SKM-1 treated with dmso at 0.1 percent for 144 hours (cell line): ENCODE data around the gene IFITM1.
A peak's percentile ranks its signal among the peaks of the same experiment; 100 is the strongest.

ENCODE experiments used
- DNase-seq: peaks from one replicate; lab custom pipeline; 2025; ENCODE audit not compliant: unreplicated experiment; lab: John Stamatoyannopoulos, UW

IFITM1 gene

GRCh38 chr11:293852-294661 is 19.8 kb upstream of the IFITM1 start:
- DNase-seq: no peak

DNA sequence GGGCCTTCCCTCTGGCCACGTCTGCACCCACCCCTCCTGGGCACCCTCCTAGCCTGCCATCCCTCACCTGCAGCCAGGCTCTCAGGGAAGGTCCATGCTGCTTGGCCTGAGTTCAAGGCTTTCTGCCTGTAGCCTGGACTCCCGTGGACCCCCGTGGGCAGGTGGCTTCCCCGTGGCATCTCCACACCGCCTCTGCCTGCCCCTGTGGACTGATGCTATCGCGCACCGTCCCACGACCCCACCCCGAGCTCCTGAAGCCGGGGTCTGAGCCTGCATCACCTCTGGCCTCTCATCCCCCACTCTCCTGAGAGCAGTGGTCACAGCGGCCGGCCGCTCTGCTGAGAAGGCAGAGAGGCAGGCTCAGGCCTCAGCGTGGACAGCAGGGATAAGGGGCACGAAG is 19.1 kb upstream of the IFITM1 start:
- DNase-seq: no peak

DNA sequence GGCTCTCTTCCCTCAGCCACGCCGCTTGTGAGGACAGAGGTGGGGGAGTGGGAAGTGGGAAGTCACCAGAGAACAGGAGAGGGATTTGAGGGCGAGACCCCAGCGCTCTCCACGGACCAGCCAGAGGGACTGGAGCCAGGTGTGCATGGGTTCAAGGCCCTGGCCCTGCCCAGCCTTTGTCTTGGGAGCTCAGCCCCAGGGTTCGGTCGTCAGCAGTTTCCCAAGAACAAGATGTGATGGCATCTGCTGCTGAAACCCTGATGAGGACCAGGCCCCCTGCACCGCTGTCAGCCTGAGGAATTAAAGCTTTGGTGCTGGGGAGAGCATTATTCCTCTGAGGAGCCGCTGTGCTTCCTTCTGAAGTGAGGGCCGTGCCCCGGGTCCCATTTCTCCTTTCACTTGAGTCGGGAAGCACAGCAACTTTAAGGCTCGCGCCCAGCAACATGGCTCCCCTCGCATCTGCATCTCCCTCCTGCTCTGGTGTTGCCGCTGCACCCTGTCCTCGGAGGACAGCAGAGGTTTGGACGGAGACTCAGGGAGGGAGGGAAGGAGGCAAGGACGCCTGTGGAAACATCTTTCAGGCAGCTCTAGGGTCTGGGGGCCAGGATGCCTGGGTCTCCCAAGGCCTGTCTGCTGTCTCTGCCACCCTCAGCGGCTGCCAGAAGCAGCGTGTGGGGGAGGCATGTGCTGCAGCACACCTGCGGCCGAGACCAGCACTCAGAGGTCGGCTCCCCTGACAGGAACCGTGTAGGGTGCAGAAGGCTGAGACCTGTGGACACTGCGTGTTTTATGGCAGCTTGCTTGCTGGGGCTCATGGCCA is 18.3 kb upstream of the IFITM1 start:
- DNase-seq: no peak

DNA sequence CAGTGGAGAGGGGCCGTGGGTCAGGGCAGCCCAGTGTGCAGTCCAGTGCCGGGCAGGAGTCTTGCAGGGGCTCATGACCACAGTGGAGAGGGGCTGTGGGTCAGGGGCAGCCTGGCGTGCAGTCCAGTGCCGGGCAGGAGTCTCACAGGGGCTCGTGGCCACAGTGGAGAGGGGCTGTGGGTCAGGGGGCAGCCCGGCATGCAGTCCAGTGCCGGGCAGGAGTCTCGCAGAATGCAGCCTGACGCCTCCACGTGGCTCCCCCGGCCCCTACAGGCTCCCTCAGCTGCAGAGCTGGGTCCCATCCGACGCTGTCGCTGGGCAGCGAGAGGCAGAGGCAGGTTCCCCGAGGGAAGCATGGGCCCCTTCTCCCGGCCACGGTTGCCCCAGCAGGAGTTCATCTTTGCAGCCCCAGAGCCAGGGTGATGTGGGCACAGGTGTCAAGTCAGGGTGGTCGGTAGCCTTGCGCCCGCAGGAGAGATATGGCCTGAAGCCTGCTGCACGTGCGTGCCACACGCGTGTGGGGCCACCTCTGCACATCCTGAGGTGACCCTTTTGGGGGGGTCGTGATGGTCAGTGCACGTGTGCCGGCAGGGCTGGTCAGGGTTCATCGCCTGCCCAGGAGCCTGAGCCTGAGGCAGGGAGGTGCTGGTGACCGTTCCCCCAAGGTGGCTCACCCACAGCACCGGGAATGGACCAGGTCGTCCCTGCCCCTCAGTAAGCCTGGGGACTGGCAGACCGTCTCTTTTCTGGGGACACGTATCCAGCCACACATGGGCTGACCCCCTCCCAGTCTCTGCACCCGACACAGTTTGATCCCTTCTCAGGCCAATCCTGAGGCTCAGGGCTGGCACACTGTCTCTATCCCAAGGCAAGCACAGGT is 17.4 kb upstream of the IFITM1 start:
- no peak for DNase-seq

GRCh38 chr11:297051-297585 is 16.7 kb upstream of the IFITM1 start:
- DNase-seq: no peak

DNA sequence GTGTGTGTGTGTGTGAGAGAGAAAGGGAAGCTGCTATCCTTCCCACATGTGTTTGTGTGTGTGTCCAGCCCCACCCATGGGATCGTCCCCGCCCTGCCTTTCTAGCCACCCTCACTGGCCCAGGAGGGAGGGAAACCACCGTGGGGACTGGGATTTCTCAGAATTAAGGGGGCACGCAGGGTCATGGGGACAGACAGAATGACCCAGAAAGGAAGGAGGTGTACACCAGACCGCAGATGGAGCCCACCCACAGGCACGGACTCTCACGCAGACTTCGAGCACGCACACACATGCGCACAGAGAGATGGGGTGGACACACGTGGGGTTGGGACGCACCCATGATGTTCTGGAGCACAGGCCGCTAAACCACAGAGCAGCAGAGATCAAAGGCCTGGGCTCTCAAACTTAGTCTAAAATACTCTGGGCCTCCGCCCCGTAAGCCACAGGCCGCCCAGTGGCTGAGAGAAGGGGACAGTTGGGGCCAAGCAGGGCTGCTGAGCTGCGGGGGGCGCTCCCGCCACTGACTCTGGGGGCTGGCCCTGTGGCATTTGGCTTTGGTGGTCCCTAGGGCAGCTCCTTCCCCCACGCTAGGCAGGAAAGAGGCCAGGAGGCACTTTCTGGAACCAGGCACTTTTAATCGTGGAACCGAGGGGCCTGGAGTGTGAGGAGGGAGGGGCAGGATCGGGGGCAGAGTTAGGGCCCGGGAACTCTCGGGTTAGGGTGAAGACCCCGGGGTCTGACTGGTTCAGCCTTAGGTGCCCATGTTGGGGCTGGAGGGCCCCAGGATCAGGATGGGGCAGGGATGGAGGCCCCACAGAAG is 16.0 kb upstream of the IFITM1 start:
- no peak for DNase-seq

GRCh38 chr11:298406-299065 is 15.3 kb upstream of the IFITM1 start:
- DNase-seq: no peak

- DNase-seq: no peak
Measured at GRCh38 chr11:299081-299891, 14.6 kb upstream of the IFITM1 start, which contains the start of gene IFITM5. TSS of gene IFITM5 (minus strand) at chr11:299526. CDS start at chr11:299490, 36 bp downstream.

- DNase-seq: no peak
Measured at GRCh38 chr11:299951-300735, 13.7 kb upstream of the IFITM1 start.

DNA sequence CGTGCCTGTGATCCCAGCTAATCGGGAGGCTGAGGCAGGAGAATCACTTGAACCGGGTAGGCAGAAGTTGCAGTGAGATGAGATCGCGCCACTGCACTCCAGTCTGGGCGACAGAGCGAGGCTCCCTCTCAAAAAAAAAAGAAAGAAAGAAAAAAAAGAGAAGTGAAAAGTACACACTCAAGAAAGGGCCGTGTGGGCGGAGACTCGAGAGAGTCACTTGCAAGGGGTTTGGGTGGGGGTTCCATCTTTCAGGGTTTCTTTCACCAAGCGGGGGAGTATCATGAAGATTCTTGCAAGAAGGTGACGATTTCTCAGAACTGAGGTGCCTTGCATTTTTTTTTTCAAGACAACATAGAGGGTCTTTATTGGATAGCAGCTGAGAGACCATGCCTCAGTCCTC is 10.5 kb upstream of the IFITM1 start:
- DNase-seq: no peak

DNA sequence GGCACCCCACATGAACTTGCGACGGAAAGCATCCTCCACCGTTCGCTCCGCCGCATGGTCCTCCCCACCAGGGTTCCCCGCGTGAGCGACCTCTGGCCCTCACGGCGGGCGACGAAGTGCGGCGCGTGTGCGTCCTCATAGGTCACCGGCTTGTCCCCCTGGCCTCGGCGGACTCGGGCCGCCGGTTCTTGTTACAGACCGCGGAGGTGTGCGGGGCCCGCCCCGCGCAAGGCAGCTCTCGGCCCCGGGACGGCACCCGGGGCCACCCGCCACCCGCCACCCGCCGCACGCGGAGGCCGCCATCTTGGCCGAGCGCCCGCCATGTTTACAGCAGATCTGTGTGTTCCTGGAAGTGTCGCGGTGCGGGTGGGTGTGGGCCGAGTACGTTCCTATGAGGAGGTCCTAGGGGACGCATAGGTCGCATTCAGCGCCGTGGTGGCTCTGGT is 9.8 kb upstream of the IFITM1 start:
- no peak for DNase-seq

DNA sequence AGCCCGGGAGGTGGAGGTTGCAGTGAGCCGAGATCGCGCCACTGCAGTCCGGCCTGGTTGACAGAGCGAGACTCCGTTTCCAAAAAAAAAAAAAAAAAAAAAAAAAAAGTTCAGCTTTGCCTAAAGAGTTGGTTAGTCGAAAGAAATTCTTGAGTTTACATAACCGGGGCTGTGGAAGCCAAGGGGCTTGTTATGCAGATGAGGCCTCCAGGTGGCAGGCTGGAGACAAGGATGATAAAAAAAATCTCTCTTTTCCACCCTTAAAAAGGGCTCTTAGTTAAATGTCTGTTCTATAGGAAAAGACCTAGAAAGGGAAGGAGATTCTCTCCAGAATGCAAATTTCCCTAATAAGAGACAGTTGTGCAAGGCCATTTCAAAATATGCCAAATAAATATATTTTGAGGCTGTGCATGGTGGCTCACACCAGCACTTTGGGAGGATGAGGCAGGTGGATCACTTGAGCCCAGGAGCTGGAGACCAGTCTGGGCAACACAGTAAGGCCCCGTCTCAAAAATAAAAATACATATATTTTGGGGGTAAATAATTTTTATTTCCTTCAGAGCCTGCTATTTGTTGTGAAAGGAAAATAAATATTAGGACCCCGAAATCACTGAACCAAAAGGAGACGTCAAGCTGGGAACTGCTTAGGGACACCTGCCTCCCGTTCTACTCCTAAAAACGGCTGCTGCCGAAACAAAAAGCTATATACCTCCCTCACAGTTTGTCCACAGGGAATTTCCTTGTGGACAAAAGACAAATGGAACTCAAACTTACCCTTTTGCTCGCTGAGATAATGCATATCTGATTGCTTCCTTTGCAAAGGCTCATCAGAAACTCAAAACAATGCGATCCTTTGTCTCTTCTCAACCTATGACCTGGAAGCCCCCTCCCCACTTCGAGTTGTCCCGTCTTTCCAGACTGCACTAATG is 8.7 kb upstream of the IFITM1 start:
- DNase-seq: peak; percentile 52

DNA sequence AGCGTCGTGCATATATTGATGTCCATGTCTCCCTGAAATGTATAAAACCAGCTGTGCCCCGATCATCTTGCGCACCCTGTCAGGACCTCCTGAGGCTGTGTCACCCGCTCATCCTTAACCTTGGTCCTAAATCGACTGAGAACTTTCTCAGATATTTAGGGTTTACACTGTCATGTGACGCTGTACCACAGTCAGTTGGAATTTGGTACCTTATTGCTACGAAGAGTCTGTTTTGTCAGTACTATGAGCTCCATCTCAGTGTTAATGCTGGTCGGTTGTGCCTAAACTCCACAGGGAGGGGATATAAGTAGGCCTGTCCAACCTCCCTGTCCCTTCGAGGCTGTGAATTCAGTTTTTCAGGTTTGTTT is 8.0 kb upstream of the IFITM1 start:
- no peak for DNase-seq

- DNase-seq: no peak
Measured at GRCh38 chr11:306645-307371, 7.0 kb upstream of the IFITM1 start.

GRCh38 chr11:307766-308708 is 5.8 kb upstream of the IFITM1 start, which contains the start of gene IFITM2:
TSS of gene IFITM2 (plus strand) at chr11:307816. CDS start at chr11:308193, 377 bp downstream.
- peak; percentile 94 for DNase-seq
